CD4-positive, alpha-beta T cell treated with Interferon alpha-2 for 1 hour (primary cell): Measurements from ENCODE around the gene HTR6.

ENCODE experiments used
- DNase-seq, 2 donors: peaks; one replicate each; pipeline ENCODE4 v3.0.0-alpha.2; 2020 to 2022

Gene HTR6

GRCh38 chr1:19728413-19729145 lies 63.9 kb downstream of the HTR6 start:
- DNase-seq = no peak

- no peak for DNase-seq
Observed at GRCh38 chr1:19730232-19730631, 65.6 kb downstream of the HTR6 start.
